A172 (cell line): Measurements from ENCODE around the gene SIRPD. TPM values are rescaled to one million over a fixed set of nuclear protein-coding genes. Genes with fewer than 3 reads are reported as not detected.
"Not testable (repeated sequence)": the region's sequence is repeated elsewhere in the genome, so short reads cannot be mapped to it uniquely, and the experiment has no call there.

Experiments
- DNase-seq: peaks from one replicate; pipeline ENCODE4 v3.0.0-alpha.2; 2015; ENCODE audit warnings: low spot score
- total RNA-seq: library from RNA; depleted of rRNA; stranded (reverse); fragments of >200 nt; shearing (Covaris generic); gene quantifications from 2 replicates; pipeline ENCODE4 v1.2.3, GENCODE V29; 2014; rRNA removed

The SIRPD gene
- not detected in 2 replicates for total RNA-seq

DNA sequence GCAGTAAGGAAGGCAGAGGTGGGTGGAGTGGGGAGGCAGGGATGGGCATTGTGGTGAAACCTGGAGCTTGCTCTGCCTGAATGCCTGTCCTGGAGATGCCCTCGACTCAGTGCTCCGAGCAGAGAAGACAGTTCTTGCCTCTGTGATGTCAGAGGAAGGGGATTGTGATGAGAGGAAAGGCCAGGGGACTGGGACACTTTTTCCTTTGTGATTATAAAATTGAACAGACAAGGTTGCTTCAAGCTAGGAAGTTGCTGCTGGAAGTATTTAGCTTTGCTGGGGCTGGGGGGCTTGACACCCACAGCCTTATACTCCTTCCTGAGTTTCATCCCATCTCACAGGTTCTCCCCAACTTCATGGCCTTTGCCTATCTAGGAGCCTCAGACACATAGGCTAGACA is at the start of gene SIRPD:
TSS of gene SIRPD (minus strand) at position 101 of the 400 bp plus-strand sequence. CDS start at position 49, 52 bp downstream.
- DNase-seq: no peak

DNA sequence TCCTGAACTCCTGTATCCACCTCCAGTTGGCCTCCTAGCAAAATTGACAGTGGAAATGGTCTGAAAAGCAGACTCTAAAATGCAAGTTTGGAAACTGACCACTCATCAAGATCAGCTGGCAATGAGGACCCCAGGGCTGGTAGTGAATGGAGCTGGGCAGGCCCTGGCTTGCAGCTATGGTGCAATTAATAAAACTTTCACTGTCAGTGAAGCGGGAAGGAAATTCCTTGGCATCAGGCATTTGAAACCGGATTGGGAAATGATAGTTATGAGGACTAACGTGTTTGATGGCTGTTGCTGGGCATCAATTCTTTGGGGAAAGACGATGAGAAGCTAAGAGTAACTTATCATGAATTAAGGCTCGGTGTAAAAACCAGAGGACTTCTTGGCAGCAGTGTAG is 43.2 kb upstream of the SIRPD start:
- DNase-seq: no peak

DNA sequence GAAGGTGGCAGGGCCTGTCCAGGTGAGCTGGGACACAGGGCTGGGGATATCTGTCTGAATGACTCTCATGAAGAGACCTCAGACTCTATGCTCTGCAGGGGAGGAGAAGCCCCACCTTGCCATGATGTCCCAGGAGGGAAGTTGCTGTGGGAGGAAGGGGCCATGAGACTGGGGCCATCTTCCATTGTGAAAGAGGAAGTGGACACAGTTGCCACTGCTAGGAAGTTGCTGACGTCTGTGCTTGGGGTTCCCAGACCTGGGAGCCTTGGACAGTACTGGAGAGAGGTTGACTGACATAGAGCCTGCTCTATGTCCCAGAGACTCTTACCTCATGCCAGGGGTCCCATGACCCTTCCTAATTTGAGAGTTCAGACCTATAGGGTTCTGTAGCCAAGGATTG is 37.8 kb upstream of the SIRPD start:
- DNase-seq: no peak

DNA sequence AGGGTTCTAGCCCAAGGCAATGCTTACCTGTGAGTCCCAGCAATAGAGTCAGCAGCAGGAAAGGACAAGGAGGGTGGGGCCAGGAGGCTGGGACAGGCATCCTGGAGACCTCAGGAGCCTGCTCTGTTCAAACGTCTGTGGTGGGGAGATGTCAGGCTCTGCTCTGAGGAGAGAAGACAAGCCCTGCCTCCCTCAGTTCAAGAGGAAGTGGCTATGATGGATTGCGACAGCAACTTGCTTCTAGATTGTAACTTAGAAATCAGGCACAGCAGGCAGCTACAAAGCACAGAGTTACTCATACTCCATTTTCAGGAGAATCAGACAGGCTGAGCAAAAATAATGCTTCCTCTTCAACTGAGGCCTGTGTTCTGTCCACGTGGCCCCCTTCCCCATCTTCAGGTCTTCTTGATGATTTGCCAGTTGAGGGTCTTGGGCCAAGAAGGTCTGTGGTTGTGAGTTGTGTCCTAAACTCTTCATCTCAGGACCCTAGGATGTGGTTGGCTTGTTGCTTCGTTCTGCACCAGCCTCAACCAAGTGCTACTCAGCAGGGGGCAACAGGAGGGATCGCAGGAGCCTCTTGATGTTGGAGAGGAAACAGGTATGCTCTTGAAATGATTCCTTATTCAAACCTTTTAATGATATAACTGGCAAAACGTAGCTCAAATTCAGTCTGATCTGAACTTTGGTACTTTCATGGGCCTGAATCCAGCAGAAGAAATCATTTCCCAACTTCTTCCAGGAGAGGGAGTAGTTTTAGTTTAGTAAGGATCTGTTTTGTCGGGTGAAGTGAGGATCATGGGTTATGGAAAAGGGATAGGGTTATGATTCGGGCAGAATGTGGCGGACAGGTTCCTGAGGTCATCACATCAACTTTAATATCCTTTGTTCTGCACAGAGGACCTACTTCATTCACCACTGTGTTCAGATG is 31.3 kb upstream of the SIRPD start:
- DNase-seq: peak; percentile 67

DNA sequence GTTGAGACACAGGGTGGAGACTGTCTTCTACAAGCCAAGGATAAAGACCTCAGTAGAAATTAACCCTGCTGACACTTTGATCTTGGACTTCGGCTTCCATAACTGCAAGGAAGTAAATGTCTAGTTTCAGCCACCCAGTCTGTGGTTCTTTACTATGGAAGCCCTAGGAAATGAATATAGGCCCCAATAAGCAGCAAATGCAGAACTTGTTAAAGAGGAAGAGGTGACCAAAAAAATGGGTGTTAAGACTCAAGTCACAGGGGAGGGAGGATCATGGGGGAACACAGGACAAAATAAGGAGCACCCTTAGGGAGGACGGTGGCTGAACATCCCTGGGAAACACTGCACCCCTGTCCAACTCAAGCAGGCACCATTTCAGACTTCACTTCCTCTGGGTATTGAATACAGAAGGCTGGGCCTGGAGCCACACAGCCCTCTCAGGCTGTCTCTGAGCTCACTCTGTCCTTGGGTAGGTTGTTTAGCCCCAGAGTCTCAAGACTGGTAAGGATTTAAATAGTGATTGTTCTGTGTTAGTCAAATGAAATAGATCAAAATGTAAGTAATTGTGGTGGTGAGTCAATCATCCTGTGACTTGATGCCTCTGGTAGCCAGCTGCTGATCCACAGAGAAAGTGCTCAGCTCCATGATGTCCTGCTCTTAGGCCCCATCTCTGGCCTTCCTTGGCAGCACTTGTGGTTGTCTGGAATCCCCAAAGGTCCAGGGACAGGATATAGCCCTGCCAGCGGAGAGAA is 30.5 kb upstream of the SIRPD start:
- DNase-seq: peak; percentile 14

DNA sequence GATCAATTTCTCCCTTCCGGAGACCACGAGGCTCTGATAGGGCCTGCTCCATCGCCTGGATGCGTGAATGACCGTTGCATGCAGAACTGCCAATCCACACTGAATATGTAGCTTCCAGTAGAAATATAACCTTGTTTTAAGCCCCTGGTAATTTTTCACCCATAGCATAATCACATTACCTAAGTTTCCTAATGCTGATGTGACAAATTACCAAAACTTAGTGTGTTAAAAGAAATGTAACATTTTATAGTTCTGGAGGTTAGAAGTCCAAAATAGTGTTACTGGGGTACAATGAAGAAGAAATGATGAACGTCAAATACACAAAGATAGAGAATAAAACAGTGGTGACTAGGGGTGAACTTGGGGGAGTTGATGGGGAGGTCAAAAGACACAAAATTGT is 22.0 kb upstream of the SIRPD start:
- DNase-seq: no peak

DNA sequence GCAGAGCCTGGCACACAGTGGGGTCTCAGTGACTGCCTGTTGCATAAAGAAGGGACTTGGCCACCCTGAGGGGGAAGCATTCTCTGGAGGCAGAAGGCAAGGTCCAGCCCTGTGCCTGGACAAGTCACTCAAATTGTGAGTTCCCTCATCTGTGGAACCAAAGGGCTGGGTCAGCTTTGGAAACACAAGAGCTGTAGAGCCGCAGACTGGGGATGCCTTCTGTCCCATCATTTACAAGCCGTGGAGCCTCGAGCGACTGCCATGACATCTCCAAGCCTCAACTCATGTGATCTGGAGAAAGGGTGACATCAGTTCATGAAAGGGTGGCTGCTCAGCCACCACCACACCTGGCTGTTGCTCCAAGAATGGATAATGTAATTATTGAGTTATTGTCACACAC is 20.4 kb upstream of the SIRPD start:
- no peak for DNase-seq

DNA sequence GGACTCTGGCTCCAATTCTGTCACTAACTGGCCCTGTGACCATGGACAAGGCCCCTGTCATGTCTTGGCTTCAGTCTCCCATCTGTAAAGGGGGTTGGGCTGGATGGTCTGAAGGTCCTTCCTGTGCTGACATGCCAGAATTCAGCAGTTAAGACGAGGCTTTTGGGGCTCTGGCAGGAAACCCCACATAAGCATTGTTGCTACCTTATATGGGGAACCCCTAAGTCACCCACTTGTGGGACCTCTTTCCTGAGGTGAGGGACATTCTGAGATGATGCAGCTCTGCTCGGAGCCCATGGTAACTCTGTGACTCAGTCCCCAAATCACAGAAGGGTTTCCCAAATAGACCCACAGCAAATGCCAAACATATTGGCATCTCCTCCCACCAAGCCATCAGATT is 19.8 kb upstream of the SIRPD start:
- DNase-seq: not testable (repeated sequence)

DNA sequence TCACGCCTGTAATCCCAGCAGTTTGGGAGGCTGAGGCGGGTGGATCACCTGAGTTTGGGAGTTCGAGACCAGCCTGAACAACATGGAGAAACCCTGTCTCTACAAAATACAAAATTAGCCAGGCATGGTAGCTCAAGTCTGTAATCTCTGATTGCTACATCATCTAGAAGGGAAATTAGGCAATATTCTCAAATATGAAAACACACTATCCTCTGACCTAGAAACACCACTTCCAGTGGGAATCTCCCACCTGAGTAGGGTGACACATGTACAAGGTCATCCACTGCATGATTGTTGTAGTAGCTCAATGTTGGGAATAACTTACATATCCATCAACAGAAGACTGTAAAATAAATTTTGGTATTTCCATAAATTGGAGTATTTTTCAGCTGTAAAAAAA is 19.1 kb upstream of the SIRPD start:
- no peak for DNase-seq

DNA sequence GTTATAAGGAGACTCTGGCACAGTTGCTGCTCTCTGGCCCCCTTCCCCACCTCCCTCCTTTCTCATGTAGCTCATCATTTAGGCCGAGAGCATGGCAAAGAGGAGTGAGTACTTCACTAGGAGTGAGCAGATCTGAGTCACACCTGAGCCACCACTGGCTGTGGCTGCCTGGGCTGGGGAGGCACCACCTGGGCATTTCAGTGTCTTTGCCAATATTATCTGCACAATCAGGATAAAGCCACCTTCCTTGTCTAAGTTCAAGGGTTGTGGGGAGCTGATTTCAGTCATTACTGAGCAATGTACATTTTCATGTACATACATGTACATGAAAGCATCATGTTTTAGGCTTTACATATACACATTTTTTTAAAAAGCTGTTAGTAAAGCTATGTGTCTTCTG is 18.5 kb upstream of the SIRPD start:
- DNase-seq: not testable (repeated sequence)

DNA sequence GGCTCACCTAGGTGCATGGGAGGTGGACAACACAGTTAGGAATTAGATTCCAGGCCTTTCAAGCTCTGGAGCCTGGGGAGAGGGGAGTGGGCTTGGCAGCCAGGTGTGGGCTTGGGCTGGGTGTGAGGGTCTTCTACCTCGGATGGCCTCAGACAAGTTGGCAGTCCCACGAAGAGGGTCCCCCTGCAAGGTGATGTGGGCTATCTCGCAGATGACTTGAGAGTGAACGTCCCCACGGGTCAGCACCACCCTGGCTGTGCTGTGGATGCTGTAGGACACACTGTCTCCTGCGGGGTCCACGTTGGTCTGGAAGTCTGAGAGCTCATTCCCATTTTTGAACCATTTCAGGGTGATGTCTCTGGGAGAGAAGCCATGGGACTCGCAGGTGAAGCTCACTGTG is 14.1 kb upstream of the SIRPD start:
- not testable (repeated sequence) for DNase-seq

DNA sequence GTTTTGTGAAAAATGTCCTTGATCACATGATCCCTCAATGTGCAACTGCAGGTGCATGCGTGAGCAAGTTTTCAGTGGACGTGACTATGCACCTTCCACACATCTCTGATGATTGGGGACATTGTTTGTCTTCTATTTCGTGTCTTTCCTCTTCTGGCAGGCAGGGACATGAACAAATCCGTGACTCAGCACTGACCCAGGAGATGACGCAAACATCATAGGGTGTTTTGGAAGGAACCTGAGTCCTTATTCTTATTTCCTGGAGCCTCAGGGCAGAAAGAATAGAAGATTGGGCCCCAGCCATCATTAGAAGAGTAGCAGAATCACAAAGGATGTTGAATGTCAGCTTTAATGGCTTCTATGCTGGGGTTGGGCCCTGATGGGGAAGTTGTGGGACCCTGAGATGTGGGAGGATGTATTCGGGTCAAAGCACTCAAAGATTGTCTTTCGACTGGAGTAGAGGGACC is 11.9 kb upstream of the SIRPD start:
- DNase-seq: peak; percentile 74

DNA sequence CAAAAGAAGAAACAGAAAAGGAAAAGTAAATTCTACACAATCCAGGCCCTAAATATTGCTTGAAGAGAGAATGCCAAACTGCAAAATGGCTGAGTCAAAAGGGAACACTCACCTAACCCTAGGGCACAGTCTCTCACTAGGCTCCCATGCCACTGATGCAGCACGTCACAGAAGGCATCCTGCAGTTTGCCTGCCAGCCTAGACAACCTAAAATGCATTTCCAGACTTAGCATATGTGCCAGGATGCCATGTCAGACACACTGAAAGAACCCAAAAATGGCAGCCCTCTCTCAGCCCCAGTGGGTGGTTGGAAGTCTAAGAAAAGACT is 10.6 kb upstream of the SIRPD start:
- no peak for DNase-seq

DNA sequence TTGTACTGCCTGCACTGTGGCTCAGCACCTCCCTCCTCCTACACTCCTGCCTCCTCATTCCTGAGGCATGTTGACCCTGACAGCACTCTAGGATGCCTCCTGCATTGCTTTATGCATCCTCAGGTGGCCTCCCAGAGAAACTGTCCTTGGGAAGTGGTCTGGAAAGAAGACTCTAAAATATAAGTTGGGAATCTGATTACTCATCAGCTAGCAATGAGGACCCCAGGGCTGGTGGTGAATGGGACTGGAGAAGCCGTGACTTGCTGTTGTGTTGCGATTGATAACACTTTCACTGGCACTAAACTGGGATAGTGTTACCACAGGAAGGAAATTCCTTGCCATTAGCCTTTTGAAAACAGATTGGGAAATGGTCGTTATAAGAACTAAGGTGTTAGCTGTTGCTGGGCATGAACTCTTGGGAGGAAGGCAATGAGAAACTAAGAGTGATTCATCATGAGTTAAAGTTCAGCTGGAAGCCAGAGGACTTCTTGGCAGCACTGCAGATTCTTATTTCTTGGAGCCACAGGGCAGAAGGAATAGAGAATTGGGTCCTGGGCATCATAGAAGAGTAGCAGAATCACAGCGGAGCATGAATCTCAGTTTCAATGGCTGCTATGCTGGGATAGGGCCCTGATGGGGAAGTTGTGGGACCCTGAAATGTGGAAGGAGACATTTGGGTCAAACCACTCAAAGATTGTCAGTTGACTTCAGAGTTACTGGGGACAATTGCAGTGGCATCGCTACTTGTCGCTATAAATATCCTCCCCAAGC is 10.1 kb upstream of the SIRPD start:
- DNase-seq: peak; percentile 76

DNA sequence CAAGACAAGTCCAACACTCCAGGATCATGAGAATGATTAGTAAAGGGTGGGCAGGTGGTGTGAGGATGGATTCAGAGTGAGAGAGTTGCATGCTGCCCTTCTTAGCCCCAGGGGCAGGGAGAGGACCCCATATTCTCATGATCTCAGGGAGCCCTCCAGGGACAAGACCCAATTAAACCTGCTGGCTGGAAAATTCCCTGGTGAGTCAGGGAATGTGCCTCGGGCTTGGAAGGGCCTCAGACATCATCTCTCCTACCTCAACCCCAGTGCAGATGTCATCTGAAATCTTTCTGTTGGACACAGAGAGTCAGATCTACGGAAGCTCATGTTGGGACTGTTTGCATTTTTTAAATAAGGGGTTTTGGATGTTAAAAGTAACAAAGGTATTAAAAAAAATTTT is 9.2 kb upstream of the SIRPD start:
- DNase-seq: peak; percentile 14

DNA sequence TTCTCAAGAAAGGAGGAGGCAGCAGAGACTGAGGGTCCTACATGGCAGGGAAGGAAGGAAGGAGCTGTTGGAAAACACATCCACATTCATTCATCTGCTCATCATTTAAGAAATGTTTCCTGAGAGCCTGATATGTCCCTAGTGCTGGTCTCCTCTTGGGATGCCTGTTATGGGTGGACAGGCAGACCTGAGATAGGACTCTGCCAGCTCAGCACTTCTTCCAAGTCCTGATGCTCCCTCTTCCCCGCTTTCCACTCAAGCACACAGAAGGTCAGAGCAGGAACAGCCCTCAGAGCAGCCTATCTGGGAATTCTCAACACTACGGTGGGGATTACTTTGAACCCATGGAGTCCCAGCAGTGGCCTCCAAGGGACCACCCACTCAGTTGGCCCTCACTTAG is 8.0 kb upstream of the SIRPD start:
- DNase-seq: no peak

DNA sequence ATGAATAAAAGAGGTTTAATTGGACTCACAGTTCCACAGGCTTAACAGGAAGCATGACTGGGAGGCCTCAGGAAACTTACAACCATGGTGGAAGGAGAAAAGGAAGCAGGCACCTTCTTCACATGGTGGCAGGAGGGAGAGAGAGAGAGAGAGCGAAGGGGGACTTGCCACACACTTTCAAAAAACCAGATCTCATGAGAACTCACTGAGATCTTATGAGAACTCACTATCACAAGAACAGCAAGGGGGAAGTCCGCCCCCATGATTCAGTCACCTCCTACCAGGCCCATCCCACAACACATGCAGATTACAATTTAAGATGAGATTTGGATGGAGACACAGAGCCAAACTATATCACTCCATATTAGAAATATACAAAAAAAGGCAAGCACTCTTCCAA is 6.1 kb upstream of the SIRPD start:
- no peak for DNase-seq

DNA sequence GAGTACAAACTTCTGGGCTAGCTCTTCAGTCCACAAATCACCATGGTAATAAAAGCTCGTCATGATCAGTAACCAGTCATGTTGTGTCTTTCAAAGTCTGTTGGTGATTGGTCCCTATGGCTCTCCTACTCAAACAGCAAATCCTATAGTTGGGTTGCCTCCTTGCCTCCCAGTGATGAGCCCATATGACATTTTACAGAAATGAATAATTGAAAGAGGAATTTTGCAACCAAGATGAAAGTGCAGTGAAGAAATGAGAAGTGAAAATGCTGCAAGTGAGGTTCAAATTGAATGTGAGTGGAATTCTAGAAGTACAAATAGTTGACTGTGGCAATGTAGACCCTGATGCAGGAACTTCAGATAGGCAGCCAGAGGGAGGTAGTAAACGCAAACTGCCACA is 5.1 kb upstream of the SIRPD start:
- no peak for DNase-seq

DNA sequence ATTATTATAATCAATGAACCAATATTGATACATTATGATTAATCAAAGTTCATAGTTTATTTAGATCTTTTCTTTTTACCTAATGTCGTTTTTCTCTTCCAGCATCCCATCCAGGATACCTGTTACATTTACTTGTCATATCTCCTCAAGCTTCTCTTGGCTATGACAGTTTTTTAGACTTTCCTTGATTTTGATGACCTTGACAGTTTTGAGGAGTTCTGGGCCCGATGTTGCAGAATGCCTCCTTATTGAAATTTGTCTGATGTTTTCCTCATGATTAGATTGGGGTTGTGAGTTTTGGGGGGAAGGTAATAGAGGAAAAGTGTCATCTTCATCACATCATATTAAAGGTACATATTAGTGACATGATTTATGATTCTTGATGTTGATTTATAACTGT is 3.8 kb upstream of the SIRPD start:
- DNase-seq: no peak

DNA sequence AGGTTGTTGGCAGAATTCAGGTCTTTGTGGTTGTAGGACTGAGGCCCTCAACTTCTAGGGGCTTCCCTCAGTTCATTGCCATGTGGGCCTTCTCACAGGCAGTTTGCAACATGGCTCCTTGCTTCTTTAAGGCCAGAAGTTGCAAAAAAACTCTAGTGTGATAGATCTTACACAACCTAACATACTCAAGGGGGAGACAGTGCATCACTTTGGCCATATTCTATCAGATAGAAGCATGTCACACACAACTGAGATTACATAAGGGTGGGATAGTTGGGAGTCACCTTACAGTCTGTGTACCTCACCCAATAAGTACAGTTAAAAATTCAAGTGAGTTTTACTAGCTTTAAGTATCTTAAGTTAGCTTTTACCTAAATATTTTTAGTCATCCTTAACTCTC is 1.6 kb downstream of the SIRPD start:
- DNase-seq: no peak

DNA sequence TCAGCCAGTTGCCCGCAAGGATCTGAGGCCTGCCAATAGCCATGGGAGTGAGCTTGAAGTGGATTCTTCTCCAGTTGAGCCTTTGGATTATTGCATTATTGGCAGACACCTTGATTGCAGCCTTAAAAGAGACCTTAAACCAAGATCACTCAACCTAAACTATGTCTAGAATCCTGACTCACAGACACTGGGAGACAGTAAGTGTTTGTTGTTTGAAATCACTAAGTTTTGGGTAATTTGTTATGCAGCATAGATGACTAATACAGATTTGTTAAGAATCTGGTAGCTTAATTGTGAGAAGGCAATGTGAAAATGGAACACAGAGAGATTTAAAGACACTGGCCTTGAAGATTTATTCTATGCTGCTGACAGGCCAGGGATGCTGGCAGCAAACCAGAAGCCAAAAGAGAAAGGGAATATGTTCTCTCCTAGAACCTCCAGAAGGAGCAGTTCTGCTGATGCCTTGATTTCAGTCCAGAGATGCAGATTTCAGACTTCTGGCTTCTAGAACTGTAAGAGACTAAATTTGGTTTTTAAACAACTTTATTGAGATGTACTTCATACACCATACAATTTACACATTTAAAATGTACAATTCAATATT is 17.6 kb downstream of the SIRPD start:
- no peak for DNase-seq

DNA sequence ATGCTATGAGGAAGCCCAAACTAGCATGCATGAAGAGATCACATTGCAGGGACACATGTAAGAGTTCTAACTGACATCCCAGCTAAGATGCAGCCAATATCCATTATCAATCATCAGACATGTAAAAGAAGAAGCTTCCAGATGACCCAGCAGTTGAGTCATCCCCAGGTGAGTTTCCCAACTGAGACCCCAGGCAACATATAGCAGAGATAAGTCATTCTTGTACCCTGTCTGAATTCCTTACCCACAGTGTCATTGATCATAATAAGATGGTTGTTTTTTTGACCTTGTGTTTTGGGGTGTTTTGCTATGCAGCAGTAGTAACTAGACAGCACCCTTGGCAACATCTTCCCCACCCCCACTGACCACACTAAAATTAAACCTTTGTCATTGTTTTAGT is 18.9 kb downstream of the SIRPD start:
- no peak for DNase-seq
